K562 (cell line): ENCODE results near the gene GADD45GIP1. TPM values are rescaled to one million over a fixed set of nuclear protein-coding genes. Genes with fewer than 3 reads are reported as not detected.
A peak's percentile ranks its signal among the peaks of the same experiment; 100 is the strongest.

ENCODE experiments used
- ATAC-seq: fragments of 200-7000 bp; cut with Tn5 transposase; 3 replicates; pipeline ENCODE4 v1.9.1; 2020; ENCODE audit warnings: moderate library complexity
- BruUV-seq: library from RNA; stranded (reverse); fragments of 400-500 nt; replicated peaks from 2 replicates; lab custom pipeline; 2021; lab: Mats Ljungman, UMichigan
- CTCF ChIA-PET: fragments of 300-600 bp; formaldehyde crosslinking; extraction: SDS; loops from one replicate; lab custom pipeline; 2021; ENCODE audit warnings: low intra/inter-chr PET ratio; lab: Yijun Ruan, JAX
- POLR2A ChIA-PET: fragments of 300-600, 350-650 bp; sonication (Branson Sonifier 250); formaldehyde crosslinking; extraction: SDS; loops from one replicate; lab custom pipeline; 2021; ENCODE audit warnings: antibody characterized with exemption, inconsistent platforms; lab: Yijun Ruan, JAX
- DNase-seq, 4 experiments: peaks; one replicate each; pipeline versions ENCODE4 v3.0.0 to v3.0.0-alpha.2; 2011 to 2018; ENCODE audit warnings: low spot score in 3 of 4, mixed read lengths in 3 of 4; ENCODE audit errors: extremely low read depth in 1 of 4
- FAIRE-seq: peaks from 2 replicates; lab custom pipeline; 2011; peaks lifted over from hg19 to GRCh38; lab: Jason Lieb, UNC
- H2AFZ ChIP-seq: 2 replicates; pipeline ENCODE4 v1.6.0; 2011; ENCODE audit warnings: low read depth, low read length, control low read depth, inconsistent platforms
- H3K27ac ChIP-seq: fragments of 200-600 bp; 3 replicates; pipeline ENCODE4 v1.8.0; 2011; ENCODE audit warnings: low read depth, mild to moderate bottlenecking, control low read depth, inconsistent platforms, low read length, moderate library complexity, mixed read lengths; ENCODE audit errors: extremely low read depth
- H3K27me3 ChIP-seq, 2 experiments: fragments of 300-600 bp in 1 of 2; 2 replicates in 1 of 2; 3 replicates in 1 of 2; pipeline versions ENCODE4 v1.6.0 to v1.8.0; 2011; ENCODE audit warnings: inconsistent platforms in 2 of 2, low read length in 2 of 2, mild to moderate bottlenecking in 1 of 2, mixed read lengths in 1 of 2, moderate library complexity in 1 of 2; ENCODE audit not compliant: control insufficient read depth in 2 of 2, insufficient read depth in 2 of 2
- H3K36me3 ChIP-seq: fragments of 300-600 bp; 3 replicates; pipeline ENCODE4 v1.8.0; 2011; ENCODE audit warnings: mild to moderate bottlenecking, low read length, inconsistent platforms; ENCODE audit not compliant: control insufficient read depth, insufficient read depth
- H3K4me1 ChIP-seq, 2 experiments: fragments of 200-600 bp in 1 of 2; replicated peaks in 1 of 2; 2 replicates in 1 of 2; 3 replicates in 1 of 2; pipeline versions ENCODE4 v1.5.1 to v1.8.0; 2011; ENCODE audit warnings: inconsistent platforms in 2 of 2, low read length in 2 of 2, mild to moderate bottlenecking in 1 of 2, mixed read lengths in 1 of 2, moderate library complexity in 1 of 2; ENCODE audit not compliant: control insufficient read depth in 2 of 2, insufficient read depth in 2 of 2
- H3K4me2 ChIP-seq: 2 replicates; pipeline ENCODE4 v1.6.1; 2011; ENCODE audit warnings: low read length, control low read depth, inconsistent platforms, mixed read lengths; ENCODE audit not compliant: insufficient read depth
- H3K4me3 ChIP-seq: fragments of 200-600 bp; sonication (generic), shearing (Covaris generic); 2 replicates; pipeline ENCODE4 v1.5.1; 2016; ENCODE audit warnings: control low read depth, inconsistent platforms
- H3K79me2 ChIP-seq: fragments of 200-600 bp; 3 replicates; pipeline ENCODE4 v1.8.0; 2011; ENCODE audit warnings: low read length, inconsistent platforms; ENCODE audit not compliant: control insufficient read depth, insufficient read depth
- H3K9ac ChIP-seq, 2 experiments: 2 replicates each; pipeline versions ENCODE4 v1.6.0 to v1.6.1; 2011; ENCODE audit warnings: low read depth in 2 of 2, low read length in 2 of 2, control low read depth in 1 of 2, inconsistent platforms in 1 of 2, mild to moderate bottlenecking in 1 of 2, mixed read lengths in 1 of 2; ENCODE audit not compliant: insufficient read depth in 1 of 2
- H3K9me1 ChIP-seq: one replicate; pipeline ENCODE4 v1.6.0; 2011; ENCODE audit warnings: inconsistent platforms, mild to moderate bottlenecking, low read length, moderate library complexity; ENCODE audit not compliant: control insufficient read depth, insufficient read depth
- H3K9me3 ChIP-seq: replicated peaks from 2 replicates; pipeline ENCODE4 v1.5.1; 2011; ENCODE audit warnings: low read depth, low read length, inconsistent platforms; ENCODE audit not compliant: control insufficient read depth, insufficient read depth
- H4K20me1 ChIP-seq: replicated peaks from 2 replicates; pipeline ENCODE4 v1.6.1; 2011; ENCODE audit warnings: low read length, inconsistent platforms, mixed read lengths; ENCODE audit not compliant: control insufficient read depth, insufficient read depth
- WGBS: fragments of 100-300 bp; shearing (Covaris generic); methylation state at CpG from one replicate; pipeline ENCODE4 v1.1.6; 2016; ENCODE audit warnings: low coverage, mixed read lengths; ENCODE audit not compliant: insufficient coverage; ENCODE audit errors: missing lambda C conversion rate; 5-methylcytosine and 5-hydroxymethylcytosine counted together
- in situ Hi-C: fragments of 300-500 bp; cut with MboI; formaldehyde crosslinking; loops from 4 replicates; pipeline ENCODE4 v1.15.0; 2018; ENCODE audit warnings: inconsistent platforms, mixed read lengths
- intact Hi-C: fragments of 100-400 bp; cut with micrococcal nuclease; formaldehyde crosslinking; loops from 2 replicates; pipeline ENCODE4 v1.14.2; 2022
- polyA plus RNA-seq, 8 experiments: library from polyadenylated mRNA; depleted of rRNA in 4 of 8; stranded (reverse) in 5 of 8; unstranded in 3 of 8; fragments of >200 nt; fragmentation: Nextera tagmentation in 2 of 8; fragmentation: Illumina TruSeq in 1 of 8; extraction: Ambion mirVana in 2 of 8; extraction: Trizol in 1 of 8; gene quantifications; 2 replicates each; pipeline versions ENCODE4 v1.2.1 to v1.2.3, GENCODE V29; 2011 to 2014; ENCODE audit warnings: inconsistent platforms in 1 of 8, missing spikeins in 1 of 8
- total RNA-seq, 7 experiments: library from RNA; depleted of rRNA in 6 of 7; stranded (reverse); fragments of >200 nt in 6 of 7; fragmentation: Illumina TruSeq in 2 of 7; extraction: Trizol in 2 of 7; gene quantifications; 2 replicates each; pipeline versions ENCODE4 v1.2.1 to v1.2.3, GENCODE V29; 2011 to 2021; ENCODE audit warnings: low replicate concordance in 1 of 7
- TF ChIP-seq, protein P1 (sequence below): sonication (generic); formaldehyde crosslinking; IDR thresholded peaks from 2 replicates; pipeline ENCODE4 v1.8.1; 2023; ENCODE audit warnings: mild to moderate bottlenecking, missing genetic modification reagents
- TF ChIP-seq, protein P2 (sequence below): fragments of 250-450 bp; sonication (Bioruptor Pico); IDR thresholded peaks from 2 replicates; pipeline ENCODE4 v1.8.0; 2021; ENCODE audit warnings: moderate library complexity, mild to moderate bottlenecking, inconsistent platforms
- TF ChIP-seq, protein P3 (sequence below), 2 experiments: fragments of 450-650 bp; IDR thresholded peaks; 2 replicates each; pipeline ENCODE4 v1.6.1; 2016

The GADD45GIP1 gene
- total and polyA plus RNA-seq, 9 of the 15 experiments (the other 6 are each of a cell fraction or from before 2014, with no cell fraction given) = 5.1 to 161 (median 29.2) TPM

DNA sequence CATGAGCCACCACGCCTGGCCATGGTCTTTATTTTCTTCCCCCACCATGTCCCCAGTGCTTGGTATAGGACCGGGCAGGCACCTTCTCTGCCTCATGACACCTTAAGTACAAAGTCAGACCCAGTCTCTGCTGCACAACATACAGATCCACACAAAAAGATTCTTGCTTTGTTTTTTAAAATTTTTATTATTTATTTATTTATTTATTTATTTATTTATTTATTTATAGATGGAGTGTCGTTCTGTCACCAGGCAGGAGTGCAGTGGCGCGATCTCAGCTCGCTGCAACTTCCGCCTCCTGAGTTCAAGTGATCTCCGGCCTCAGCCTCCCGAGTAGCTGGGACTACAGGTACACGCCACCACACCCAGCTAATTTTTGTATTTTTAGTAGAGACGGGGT is 35.7 kb upstream of the GADD45GIP1 start:
- Histone ChIP-seq H3K79me2 (peaks cover 25% of the 10 kb centered on the region), H3K9me1 (no peaks in the 10 kb centered on the region), H4K20me1 (no peaks in the 10 kb centered on the region; the same call in 1 of the 2 replicates), H2AFZ (no peak overlapping the region), H3K27ac (no peak overlapping the region), H3K36me3 (no peaks in the 10 kb centered on the region), H3K4me3 (no peak overlapping the region), H3K9ac (no peak overlapping the region), H3K4me1 (peaks cover 5 to 49% of the 10 kb centered on the region in 2 experiments; a peak in 4 of 5 replicates), H3K4me2 (no peak overlapping the region), H3K9me3 (no peaks in the 10 kb centered on the region), H3K27me3 (no peaks in the 10 kb centered on the region; a peak in 1 of 5 replicates)
- FAIRE-seq = no peak
- 89% methylated on average over 11 of the region's 11 CpGs for WGBS
- DNase-seq = no peak
- no peak for ATAC-seq
- POLR2A ChIA-PET = no interaction called here
- BruUV-seq = no TSS peak
- intact Hi-C loops = no loop called here
- in situ Hi-C loops = no loop called here
- TF ChIP-seq, protein P1, sequence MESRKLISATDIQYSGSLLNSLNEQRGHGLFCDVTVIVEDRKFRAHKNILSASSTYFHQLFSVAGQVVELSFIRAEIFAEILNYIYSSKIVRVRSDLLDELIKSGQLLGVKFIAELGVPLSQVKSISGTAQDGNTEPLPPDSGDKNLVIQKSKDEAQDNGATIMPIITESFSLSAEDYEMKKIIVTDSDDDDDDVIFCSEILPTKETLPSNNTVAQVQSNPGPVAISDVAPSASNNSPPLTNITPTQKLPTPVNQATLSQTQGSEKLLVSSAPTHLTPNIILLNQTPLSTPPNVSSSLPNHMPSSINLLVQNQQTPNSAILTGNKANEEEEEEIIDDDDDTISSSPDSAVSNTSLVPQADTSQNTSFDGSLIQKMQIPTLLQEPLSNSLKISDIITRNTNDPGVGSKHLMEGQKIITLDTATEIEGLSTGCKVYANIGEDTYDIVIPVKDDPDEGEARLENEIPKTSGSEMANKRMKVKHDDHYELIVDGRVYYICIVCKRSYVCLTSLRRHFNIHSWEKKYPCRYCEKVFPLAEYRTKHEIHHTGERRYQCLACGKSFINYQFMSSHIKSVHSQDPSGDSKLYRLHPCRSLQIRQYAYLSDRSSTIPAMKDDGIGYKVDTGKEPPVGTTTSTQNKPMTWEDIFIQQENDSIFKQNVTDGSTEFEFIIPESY (CRISPR knock-in tag) = 0 out of 2 replicates have a peak, but pooled peaks have one; percentile 57
- TF ChIP-seq, protein P2, sequence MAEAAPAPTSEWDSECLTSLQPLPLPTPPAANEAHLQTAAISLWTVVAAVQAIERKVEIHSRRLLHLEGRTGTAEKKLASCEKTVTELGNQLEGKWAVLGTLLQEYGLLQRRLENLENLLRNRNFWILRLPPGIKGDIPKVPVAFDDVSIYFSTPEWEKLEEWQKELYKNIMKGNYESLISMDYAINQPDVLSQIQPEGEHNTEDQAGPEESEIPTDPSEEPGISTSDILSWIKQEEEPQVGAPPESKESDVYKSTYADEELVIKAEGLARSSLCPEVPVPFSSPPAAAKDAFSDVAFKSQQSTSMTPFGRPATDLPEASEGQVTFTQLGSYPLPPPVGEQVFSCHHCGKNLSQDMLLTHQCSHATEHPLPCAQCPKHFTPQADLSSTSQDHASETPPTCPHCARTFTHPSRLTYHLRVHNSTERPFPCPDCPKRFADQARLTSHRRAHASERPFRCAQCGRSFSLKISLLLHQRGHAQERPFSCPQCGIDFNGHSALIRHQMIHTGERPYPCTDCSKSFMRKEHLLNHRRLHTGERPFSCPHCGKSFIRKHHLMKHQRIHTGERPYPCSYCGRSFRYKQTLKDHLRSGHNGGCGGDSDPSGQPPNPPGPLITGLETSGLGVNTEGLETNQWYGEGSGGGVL (CRISPR knock-in tag) = no peak
- TF ChIP-seq, protein P3, sequence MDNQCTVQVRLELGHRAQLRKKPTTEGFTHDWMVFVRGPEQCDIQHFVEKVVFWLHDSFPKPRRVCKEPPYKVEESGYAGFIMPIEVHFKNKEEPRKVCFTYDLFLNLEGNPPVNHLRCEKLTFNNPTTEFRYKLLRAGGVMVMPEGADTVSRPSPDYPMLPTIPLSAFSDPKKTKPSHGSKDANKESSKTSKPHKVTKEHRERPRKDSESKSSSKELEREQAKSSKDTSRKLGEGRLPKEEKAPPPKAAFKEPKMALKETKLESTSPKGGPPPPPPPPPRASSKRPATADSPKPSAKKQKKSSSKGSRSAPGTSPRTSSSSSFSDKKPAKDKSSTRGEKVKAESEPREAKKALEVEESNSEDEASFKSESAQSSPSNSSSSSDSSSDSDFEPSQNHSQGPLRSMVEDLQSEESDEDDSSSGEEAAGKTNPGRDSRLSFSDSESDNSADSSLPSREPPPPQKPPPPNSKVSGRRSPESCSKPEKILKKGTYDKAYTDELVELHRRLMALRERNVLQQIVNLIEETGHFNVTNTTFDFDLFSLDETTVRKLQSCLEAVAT (IDR thresholded peaks at IDR 0.05) = no peak
- CTCF ChIA-PET = no interaction called here
